Measurements from ENCODE around the gene CASP8AP2.

CASP8AP2 gene

DNA sequence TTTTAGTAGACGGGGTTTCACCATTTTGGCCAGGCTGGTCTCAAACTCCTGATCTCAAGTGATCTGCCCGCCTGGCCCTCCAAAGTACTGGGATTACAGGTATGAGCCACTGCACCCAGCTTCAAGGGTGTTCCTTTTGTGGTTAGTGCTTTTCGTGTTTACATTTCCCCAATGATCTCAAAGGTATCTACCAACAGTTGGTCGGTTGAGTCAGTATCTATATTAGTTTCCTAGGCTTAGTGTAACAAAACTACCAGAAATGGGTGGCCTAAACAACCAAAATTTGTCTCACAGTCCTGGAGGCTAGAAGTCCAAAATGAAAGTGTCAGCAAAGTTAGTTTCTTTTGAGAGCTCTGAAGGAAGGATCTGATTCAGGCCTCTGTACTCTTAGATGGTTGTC, 30.1 kb downstream of the CASP8AP2 start:
- TF ChIP-seq, protein P1, sequence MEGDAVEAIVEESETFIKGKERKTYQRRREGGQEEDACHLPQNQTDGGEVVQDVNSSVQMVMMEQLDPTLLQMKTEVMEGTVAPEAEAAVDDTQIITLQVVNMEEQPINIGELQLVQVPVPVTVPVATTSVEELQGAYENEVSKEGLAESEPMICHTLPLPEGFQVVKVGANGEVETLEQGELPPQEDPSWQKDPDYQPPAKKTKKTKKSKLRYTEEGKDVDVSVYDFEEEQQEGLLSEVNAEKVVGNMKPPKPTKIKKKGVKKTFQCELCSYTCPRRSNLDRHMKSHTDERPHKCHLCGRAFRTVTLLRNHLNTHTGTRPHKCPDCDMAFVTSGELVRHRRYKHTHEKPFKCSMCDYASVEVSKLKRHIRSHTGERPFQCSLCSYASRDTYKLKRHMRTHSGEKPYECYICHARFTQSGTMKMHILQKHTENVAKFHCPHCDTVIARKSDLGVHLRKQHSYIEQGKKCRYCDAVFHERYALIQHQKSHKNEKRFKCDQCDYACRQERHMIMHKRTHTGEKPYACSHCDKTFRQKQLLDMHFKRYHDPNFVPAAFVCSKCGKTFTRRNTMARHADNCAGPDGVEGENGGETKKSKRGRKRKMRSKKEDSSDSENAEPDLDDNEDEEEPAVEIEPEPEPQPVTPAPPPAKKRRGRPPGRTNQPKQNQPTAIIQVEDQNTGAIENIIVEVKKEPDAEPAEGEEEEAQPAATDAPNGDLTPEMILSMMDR (IDR thresholded peaks at IDR 0.05; ENCODE audit: low read length, missing control alignments): no peak
- H3K4me3 ChIP-seq (replicated peaks; ENCODE audit: low read depth, low read length): no peak overlapping the region
- DNase-seq (ENCODE audit: low read depth): no peak

DNA sequence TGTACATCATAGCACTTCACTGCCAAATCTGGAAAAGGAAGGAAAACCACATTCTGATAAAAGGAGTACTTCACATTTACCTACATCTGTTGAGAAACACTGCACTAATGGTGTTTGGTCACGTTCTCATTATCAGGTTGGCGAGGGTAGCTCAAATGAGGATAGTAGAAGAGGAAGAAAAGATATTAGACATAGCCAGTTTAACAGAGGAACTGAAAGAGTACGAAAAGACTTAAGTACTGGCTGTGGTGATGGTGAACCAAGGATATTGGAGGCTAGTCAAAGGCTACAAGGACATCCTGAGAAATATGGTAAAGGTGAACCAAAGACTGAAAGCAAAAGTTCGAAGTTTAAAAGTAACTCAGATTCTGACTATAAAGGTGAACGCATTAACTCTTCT, 32.6 kb downstream of the CASP8AP2 start:
- TF ChIP-seq, protein P1 (IDR thresholded peaks at IDR 0.05; ENCODE audit: low read length, missing control alignments): no peak
- no peak overlapping the region for H3K4me3 ChIP-seq (replicated peaks; ENCODE audit: low read depth, low read length)
- no peak for DNase-seq (ENCODE audit: low read depth)

- TF ChIP-seq, protein P1 (IDR thresholded peaks at IDR 0.05; ENCODE audit: low read length, missing control alignments): no peak
- no peak overlapping the region for H3K4me3 ChIP-seq (replicated peaks; ENCODE audit: low read depth, low read length)
- DNase-seq (ENCODE audit: low read depth): no peak
These were observed 33.0 kb downstream of the CASP8AP2 start for GRCh38 chr6:89862698-89863097.

GRCh38 chr6:89866024-89866678, 36.5 kb downstream of the CASP8AP2 start:
- H3K4me3 ChIP-seq (replicated peaks; ENCODE audit: low read depth, low read length): no peak overlapping the region
- TF ChIP-seq, protein P1 (IDR thresholded peaks at IDR 0.05; ENCODE audit: low read length, missing control alignments): no peak
- no peak for DNase-seq (ENCODE audit: low read depth)

GRCh38 chr6:89873721-89874120, 44.0 kb downstream of the CASP8AP2 start:
- no peak for DNase-seq (ENCODE audit: low read depth)
- no peak overlapping the region for H3K4me3 ChIP-seq (replicated peaks; ENCODE audit: low read depth, low read length)
- TF ChIP-seq, protein P1 (IDR thresholded peaks at IDR 0.05; ENCODE audit: low read length, missing control alignments): no peak

DNA sequence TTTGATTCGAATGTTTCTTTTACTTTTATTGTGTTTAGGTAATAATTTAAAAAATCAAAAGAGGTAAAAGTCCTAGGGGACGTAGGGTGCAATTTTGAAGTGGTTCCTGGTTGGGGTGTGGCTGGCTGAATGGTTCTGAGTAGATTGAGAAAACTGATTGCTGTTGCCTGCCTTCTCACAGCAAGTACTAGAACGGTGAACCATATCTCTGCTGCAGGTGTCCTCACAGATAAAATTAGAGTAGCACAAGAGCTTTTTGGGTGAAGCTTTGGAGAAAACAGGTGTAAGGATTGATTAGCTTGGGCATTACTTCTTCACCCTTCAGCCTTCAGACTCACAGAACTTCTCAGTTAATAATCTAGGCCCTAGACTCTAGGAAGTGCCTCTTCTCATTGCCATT, 44.8 kb downstream of the CASP8AP2 start:
- TF ChIP-seq, protein P1 (IDR thresholded peaks at IDR 0.05; ENCODE audit: low read length, missing control alignments): no peak
- no peak overlapping the region for H3K4me3 ChIP-seq (replicated peaks; ENCODE audit: low read depth, low read length)
- DNase-seq (ENCODE audit: low read depth): no peak
